GM19468 (cell line): Measurements from ENCODE around the gene ZNHIT6.

ENCODE experiments used
- ATAC-seq: cut with Tn5 transposase; IDR thresholded peaks from one replicate; pipeline ENCODE4 v1.9.1; 2021; ENCODE audit warnings: mild to moderate bottlenecking, moderate library complexity, moderate number of reproducible peaks; ENCODE audit not compliant: unreplicated experiment; ENCODE audit errors: extremely low read depth

ZNHIT6 gene

DNA sequence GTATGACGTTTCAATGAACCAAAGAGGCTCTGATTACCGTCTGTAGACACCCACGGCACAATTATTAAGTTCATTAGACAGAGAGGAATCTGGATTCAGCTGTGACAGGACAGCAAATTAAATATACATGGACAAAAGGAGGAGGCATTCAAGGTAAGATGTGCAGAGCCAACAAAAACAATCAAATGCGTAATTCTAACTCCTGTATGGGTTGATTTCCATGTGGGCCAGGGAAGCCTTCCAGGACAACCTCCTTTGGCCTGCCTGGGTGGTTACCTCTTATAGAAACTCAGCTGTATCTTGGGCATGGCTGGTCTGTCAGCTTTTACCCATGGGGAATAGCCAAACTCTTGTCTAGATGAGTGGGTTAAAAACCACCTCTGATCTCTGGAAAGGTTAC lies 83.9 kb downstream of the ZNHIT6 start:
- ATAC-seq = no peak

- no peak for ATAC-seq
Observed at GRCh38 chr1:85623061-85623471, 85.2 kb downstream of the ZNHIT6 start.

DNA sequence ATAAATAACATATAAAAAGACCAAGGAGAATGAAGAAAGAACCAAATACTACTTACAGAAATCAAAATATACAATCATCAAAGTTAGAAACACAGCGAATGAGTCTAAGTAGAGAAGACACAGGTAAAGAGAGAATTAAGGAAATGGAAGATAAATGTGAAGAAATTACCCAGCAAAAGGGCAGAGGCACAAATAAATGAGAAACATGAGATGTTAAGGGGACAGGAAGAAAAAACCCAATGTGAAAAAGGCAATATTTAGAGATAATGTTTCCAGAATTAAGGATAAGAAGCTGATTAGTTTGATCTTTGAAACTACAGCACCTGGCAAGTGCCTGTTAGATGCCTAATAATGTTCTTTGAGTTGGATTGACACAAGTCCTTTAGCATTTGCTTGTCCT lies 86.8 kb downstream of the ZNHIT6 start:
- ATAC-seq = no peak

DNA sequence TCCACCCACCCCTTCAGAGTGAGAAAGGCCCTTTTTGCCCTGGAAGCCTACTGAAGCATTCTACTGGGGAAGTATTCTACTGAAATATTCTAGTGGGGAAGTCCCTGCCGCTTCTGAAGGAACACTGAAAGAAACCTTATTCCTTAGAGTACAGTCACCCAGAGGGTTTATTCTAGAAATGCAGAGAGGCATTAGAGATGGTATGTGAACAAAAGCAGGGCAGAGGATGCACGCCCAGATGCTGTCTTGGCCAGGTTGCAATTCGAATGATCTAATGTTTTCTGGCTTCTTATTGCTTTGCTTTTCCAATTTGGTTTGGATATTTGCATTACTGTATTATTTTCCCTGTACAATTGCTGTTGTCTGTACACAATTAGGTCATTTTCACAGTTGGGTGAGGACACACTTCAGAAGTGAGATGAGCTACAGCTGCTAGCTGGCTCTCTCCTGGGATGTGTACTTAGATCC lies 90.6 kb downstream of the ZNHIT6 start:
- ATAC-seq = no peak

GRCh38 chr1:85616736-85617135 lies 91.5 kb downstream of the ZNHIT6 start:
- no peak for ATAC-seq

DNA sequence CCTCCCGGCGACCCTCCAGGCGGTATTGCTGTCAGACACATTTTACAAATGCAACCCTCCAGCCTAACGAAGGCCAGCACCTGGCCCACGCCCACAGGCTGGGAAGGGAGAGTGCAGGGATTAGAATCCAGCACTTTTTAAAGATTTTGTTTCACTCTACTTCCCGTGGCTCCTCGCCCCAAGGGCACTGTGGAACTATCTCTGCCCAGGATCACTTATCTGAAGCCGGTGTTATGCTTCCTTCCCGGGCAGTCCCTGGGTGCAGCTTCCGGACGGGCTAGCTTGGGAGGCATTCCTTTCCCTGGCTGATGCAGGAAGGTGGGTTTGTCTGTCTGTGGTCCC lies 91.9 kb downstream of the ZNHIT6 start:
- ATAC-seq = no peak

- ATAC-seq = no peak
Observed at GRCh38 chr1:85615586-85616363, 92.5 kb downstream of the ZNHIT6 start.

GRCh38 chr1:85612704-85613361 lies 95.4 kb downstream of the ZNHIT6 start:
- ATAC-seq = no peak

DNA sequence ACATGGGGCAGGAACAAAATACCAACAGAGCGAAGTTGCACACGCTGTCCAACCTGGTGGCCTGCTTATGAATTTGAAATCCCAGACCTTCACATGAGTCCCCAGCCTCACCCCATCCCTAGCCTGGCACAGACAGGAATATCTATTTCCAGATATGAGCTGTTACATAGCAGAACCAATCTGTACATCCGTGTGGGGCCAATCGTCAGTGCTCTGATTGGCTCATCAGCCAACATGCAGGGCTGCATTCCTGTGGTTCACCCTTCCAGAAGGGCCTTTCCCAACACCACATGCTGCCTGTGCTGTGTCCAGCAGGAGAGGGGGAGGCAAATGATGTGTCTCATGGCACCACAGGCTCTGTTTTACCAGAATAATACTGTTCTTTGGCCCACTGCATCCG lies 96.4 kb downstream of the ZNHIT6 start:
- ATAC-seq = no peak

- no peak for ATAC-seq
Observed at GRCh38 chr1:85611425-85611824, 96.8 kb downstream of the ZNHIT6 start.

GRCh38 chr1:85609976-85610375 lies 98.3 kb downstream of the ZNHIT6 start:
- no peak for ATAC-seq

- ATAC-seq = no peak
Observed at GRCh38 chr1:85608851-85609250, 99.4 kb downstream of the ZNHIT6 start.

GRCh38 chr1:85607921-85608265 lies 100.3 kb downstream of the ZNHIT6 start:
- no peak for ATAC-seq

DNA sequence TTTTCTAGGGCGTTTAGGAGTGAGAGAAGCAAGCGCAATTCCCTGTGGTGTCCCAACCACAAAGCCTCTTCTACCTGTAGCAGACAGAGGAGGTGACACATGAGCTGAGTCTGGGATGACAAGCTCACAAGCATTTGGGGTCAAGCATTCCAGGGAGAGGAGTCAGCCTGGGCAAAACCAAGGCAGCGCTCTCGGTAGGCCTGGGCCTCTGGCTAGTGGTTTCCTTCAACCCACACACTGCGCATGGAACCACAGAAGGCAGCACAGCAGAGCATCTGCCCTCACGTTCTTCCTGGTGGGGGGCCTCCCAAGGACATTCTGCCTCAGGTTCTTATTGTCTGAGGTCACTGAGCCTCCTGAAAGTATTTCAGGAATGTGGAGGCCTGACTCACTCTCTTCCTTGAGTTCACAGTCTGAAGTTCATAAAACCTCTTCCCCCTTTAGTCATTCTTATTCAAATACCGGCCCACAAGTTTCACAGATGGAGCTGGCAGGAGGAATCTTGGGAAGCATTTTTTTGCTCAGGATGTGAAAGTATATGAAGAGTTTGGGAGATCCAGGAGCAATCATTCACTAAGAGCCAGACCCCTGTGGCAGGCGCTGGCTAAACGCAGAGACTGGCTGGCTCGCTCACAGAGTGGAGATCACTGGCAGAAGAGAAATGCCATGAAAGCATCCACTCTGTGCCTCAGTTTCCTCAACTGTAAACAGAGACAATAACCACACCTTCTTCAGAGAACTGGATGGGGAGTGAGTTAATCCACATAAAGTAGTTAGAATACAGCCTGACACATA lies 100.9 kb downstream of the ZNHIT6 start:
- no peak for ATAC-seq

DNA sequence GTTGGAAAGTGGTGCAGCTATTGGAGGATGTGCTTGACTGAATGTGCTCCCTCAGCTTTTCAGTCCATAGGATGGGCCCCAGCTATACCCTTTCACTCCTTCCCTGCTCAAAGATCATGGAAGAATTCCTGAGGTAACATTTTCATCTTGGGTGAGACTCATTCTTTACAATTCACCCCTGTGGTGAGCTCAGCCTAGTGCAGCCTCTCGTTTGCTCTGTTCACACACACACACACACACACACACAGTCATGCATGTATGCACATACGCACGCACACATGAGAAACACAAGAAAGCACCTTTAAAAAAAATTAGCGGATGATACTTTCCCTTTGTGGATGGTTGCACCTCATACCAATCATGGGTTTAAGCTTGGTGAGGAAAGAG lies 101.8 kb downstream of the ZNHIT6 start:
- no peak for ATAC-seq

DNA sequence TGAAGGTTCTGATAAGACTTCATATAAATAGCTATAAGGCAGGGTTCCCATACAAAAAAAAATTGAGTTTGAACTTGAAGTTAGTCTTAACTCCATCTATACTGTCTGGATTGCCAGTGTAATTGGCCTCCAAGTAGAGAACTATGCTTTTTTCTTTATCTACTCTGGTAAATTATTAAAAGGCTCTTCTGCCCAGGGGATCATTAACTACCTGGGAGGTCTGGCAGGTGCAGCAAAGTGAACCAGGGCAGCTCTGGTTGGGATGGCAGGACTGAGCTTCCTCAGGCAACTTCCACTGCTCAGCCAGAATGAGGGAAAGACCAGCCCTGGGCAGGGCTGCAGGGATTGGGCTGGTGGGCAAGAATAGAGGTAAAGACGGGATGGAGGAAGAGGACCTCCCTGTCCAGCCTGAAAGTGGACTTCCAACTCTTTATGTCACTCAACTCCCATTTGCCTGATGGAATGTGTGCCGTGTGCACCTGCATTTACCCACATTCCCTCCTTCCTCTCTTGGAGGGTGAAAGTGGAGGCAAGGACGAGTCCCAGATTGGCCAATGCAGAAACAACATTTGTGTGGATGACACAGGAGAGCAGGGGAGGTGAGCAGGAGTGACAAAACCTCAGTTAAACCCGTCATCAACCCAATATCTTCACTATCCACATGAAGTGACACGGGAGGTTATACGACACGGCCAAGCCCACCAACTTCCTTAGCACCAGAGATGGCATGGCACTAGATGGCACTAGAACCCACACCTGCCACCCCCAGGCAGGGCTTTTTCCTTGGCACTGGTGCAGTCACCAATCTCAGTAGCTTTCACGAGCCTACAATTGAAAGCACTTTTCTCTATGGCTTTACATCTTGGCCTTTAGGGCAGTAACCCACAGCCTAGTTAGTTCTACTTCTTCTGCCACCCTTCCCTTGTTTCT lies 102.5 kb downstream of the ZNHIT6 start:
- no peak for ATAC-seq

DNA sequence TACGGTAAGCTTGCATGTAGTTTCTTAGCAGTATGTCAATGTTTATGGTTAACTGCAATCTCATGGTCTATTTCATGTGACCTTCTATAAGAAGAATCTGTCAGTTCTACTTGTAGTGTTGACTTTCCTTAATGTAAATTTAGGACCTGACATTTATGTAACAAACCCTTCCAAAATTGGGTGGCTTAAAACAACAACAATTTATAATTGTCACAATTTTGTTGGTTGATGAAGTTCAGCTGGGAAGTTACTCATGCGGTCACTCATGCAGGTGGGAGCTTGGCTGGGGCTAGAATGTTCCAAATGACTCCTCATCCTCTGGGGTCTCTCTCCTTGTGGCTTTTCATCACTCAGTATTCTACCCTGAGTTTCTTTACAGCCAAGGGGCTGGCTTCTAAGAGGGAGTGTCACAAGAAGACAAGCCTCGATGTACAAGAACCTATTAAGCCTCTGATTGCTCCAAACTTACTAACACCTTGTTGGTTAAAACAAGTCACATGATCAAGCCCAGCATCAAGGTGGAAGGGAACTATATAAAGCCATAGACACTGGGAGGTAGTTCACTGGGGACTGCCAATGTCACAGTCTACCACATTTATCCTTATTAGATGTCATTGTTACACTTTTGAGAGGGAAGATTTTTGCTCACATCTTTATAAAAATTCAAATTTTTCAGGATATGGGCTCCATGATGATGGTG lies 103.8 kb downstream of the ZNHIT6 start:
- no peak for ATAC-seq

DNA sequence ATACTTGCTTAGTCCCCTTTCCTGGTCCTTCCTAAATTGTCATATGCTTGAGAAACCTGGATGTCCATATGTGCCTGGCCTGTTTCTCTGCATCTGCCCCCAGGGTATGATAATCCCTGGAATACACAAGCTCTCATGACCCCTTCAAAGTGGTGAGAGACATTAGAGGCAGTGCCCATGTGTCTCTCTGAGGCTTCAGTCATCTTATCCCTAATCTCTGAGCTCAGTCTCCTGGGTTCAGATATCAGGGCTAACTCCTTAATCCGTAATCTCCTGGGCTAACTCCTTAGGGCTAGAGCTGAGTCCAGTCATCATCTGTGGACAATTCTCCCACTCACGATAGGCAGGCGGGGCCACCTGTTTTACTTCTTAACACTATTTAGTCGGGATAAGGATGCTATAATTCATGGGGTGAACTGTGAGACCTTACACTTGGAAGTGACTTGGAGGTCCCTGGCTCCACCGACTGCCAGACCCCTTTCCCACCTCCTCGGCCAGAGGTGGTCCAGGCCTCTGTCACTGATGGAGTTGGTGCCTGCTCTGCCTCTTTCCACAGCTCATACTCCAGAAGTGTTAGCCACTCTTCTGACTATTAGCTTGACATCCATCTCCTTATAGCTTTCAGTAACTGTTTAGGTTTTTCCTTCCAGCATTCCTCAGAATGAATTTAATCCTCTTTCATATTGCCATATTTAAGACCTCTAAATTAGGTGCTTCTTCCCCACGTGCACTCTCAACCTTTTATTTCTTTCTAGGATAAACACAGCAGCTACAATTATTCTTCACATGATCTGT lies 105.0 kb downstream of the ZNHIT6 start:
- ATAC-seq = no peak

- no peak for ATAC-seq
Observed at GRCh38 chr1:85602571-85602970, 105.7 kb downstream of the ZNHIT6 start.
